ENCODE data around the gene TMTC1. TPM values are rescaled to one million over a fixed set of nuclear protein-coding genes. Genes with fewer than 3 reads are reported as not detected.

The TMTC1 gene
- total and polyA plus RNA-seq, 9 of the 15 experiments (the other 6 are each of a cell fraction or from before 2014, with no cell fraction given), result under 0.01 to 0.18 (median 0.06) TPM; not detected in 2

GRCh38 chr12:29486972-29487371, 296.8 kb downstream of the TMTC1 start:
- Histone ChIP-seq H3K4me2 (ENCODE audit: insufficient read depth, low read length) (no peak overlapping the region), H2AFZ (ENCODE audit: low read depth, low read length) (no peak overlapping the region), H3K27me3 (ENCODE audit: control insufficient read depth in 2 of 2, insufficient read depth in 2 of 2, low read length in 2 of 2) (no peaks in the 10 kb centered on the region), H3K9me3 (replicated peaks; ENCODE audit: control insufficient read depth, insufficient read depth, low read depth, low read length) (no peaks in the 10 kb centered on the region), H3K4me1 (replicated peaks in 1 of 2; ENCODE audit: control insufficient read depth in 2 of 2, insufficient read depth in 2 of 2, low read length in 2 of 2) (no peaks in the 10 kb centered on the region), H3K27ac (ENCODE audit: extremely low read depth, low read depth, low read length) (no peak overlapping the region), H4K20me1 (replicated peaks; ENCODE audit: control insufficient read depth, insufficient read depth, low read length) (no peaks in the 10 kb centered on the region), H3K9ac (ENCODE audit: insufficient read depth in 1 of 2, low read depth in 2 of 2, low read length in 2 of 2) (no peak overlapping the region), H3K9me1 (ENCODE audit: control insufficient read depth, insufficient read depth, low read length) (no peaks in the 10 kb centered on the region), H3K4me3 (no peak overlapping the region), H3K79me2 (ENCODE audit: control insufficient read depth, insufficient read depth, low read length) (no peaks in the 10 kb centered on the region), H3K36me3 (ENCODE audit: control insufficient read depth, insufficient read depth, low read length) (no peaks in the 10 kb centered on the region)
- WGBS (ENCODE audit: insufficient coverage, low coverage, missing lambda C conversion rate), result 0% methylated on average over 2 of the region's 2 CpGs
- FAIRE-seq, result no peak
- TF ChIP-seq, protein P1, sequence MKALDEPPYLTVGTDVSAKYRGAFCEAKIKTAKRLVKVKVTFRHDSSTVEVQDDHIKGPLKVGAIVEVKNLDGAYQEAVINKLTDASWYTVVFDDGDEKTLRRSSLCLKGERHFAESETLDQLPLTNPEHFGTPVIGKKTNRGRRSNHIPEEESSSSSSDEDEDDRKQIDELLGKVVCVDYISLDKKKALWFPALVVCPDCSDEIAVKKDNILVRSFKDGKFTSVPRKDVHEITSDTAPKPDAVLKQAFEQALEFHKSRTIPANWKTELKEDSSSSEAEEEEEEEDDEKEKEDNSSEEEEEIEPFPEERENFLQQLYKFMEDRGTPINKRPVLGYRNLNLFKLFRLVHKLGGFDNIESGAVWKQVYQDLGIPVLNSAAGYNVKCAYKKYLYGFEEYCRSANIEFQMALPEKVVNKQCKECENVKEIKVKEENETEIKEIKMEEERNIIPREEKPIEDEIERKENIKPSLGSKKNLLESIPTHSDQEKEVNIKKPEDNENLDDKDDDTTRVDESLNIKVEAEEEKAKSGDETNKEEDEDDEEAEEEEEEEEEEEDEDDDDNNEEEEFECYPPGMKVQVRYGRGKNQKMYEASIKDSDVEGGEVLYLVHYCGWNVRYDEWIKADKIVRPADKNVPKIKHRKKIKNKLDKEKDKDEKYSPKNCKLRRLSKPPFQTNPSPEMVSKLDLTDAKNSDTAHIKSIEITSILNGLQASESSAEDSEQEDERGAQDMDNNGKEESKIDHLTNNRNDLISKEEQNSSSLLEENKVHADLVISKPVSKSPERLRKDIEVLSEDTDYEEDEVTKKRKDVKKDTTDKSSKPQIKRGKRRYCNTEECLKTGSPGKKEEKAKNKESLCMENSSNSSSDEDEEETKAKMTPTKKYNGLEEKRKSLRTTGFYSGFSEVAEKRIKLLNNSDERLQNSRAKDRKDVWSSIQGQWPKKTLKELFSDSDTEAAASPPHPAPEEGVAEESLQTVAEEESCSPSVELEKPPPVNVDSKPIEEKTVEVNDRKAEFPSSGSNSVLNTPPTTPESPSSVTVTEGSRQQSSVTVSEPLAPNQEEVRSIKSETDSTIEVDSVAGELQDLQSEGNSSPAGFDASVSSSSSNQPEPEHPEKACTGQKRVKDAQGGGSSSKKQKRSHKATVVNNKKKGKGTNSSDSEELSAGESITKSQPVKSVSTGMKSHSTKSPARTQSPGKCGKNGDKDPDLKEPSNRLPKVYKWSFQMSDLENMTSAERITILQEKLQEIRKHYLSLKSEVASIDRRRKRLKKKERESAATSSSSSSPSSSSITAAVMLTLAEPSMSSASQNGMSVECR (CRISPR knock-in tag; IDR thresholded peaks at IDR 0.05), result no peak
- TF ChIP-seq TCF3 (CRISPR knock-in tag; IDR thresholded peaks at IDR 0.05), result no peak
- TF ChIP-seq, protein P2, sequence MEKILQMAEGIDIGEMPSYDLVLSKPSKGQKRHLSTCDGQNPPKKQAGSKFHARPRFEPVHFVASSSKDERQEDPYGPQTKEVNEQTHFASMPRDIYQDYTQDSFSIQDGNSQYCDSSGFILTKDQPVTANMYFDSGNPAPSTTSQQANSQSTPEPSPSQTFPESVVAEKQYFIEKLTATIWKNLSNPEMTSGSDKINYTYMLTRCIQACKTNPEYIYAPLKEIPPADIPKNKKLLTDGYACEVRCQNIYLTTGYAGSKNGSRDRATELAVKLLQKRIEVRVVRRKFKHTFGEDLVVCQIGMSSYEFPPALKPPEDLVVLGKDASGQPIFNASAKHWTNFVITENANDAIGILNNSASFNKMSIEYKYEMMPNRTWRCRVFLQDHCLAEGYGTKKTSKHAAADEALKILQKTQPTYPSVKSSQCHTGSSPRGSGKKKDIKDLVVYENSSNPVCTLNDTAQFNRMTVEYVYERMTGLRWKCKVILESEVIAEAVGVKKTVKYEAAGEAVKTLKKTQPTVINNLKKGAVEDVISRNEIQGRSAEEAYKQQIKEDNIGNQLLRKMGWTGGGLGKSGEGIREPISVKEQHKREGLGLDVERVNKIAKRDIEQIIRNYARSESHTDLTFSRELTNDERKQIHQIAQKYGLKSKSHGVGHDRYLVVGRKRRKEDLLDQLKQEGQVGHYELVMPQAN (IDR thresholded peaks at IDR 0.05; ENCODE audit: borderline replicate concordance), result no peak
- TF ChIP-seq CSDE1 (IDR thresholded peaks at IDR 0.05), result no peak
- in situ Hi-C loops (cut with MboI), result no loop called here
- intact Hi-C loops (cut with micrococcal nuclease), result no loop called here
- ATAC-seq, result no peak
- POLR2A ChIA-PET, result no interaction called here
- CTCF ChIA-PET (ENCODE audit: low intra/inter-chr PET ratio), result no interaction called here
- no peak for DNase-seq (ENCODE audit: extremely low read depth in 1 of 4, low spot score in 3 of 4)
- BruUV-seq (replicated peaks), result no TSS peak

Measured in K562 (cell line).